Suprapubic skin (tissue), 4 donors: ENCODE measurements around the gene GRM7. TPM values are rescaled to one million over a fixed set of nuclear protein-coding genes. Genes with fewer than 3 reads are reported as not detected.

ENCODE experiments used
- DNase-seq, 2 donors: peaks; one replicate each; pipeline ENCODE4 v3.0.0-alpha.2; 2019; ENCODE audit warnings: low spot score in 2 of 2
- H3K27ac ChIP-seq: fragments of 200-600 bp; sonication (generic); one replicate; pipeline ENCODE4 v1.5.1; 2019
- H3K27me3 ChIP-seq: fragments of 200-600 bp; sonication (generic); one replicate; pipeline ENCODE4 v1.5.1; 2019
- H3K36me3 ChIP-seq: fragments of 200-600 bp; sonication (generic); one replicate; pipeline ENCODE4 v1.5.1; 2019
- H3K4me1 ChIP-seq: fragments of 200-600 bp; sonication (generic); one replicate; pipeline ENCODE4 v1.5.1; 2019
- H3K4me3 ChIP-seq: fragments of 200-600 bp; sonication (generic); one replicate; pipeline ENCODE4 v1.5.1; 2019; ENCODE audit warnings: mild to moderate bottlenecking
- H3K9me3 ChIP-seq: fragments of 200-600 bp; sonication (generic); one replicate; pipeline ENCODE4 v1.5.1; 2019
- EP300 ChIP-seq: sonication (generic); formaldehyde crosslinking; IDR thresholded peaks from one replicate; pipeline ENCODE4 v1.6.1; 2017; ENCODE audit warnings: antibody characterized with exemption
- POLR2A ChIP-seq, 2 donors: fragments of 450-650 bp; IDR thresholded peaks; one replicate each; pipeline ENCODE4 v1.6.1; 2017; ENCODE audit warnings: antibody characterized with exemption in 2 of 2, mild to moderate bottlenecking in 2 of 2, moderate library complexity in 2 of 2
- POLR2AphosphoS5 ChIP-seq, 3 donors: sonication (generic); formaldehyde crosslinking; IDR thresholded peaks; one replicate each; pipeline ENCODE4 v1.6.1; 2017; ENCODE audit warnings: antibody characterized with exemption in 3 of 3
- WGBS: methylation state at CpG from one replicate; pipeline ENCODE4 v1.1.5; 2018; 5-methylcytosine and 5-hydroxymethylcytosine counted together
- total RNA-seq, 4 donors: library from RNA; depleted of rRNA; stranded (reverse); fragments of >200 nt; gene quantifications; one replicate each; pipeline ENCODE4 v1.1.0, GENCODE V29; 2016
- TF ChIP-seq, protein P1 (sequence below), 2 donors: fragments of 200-600 bp in 1 of 2; fragments of 450-650 bp in 1 of 2; sonication (generic) in 1 of 2; IDR thresholded peaks; one replicate each; pipeline ENCODE4 v1.5.1; 2016 to 2019; ENCODE audit warnings: antibody characterized with exemption in 2 of 2, mild to moderate bottlenecking in 1 of 2, moderate library complexity in 1 of 2

GRM7 gene
- total RNA-seq, 4 donors from 2014 or later: 0.21 to 0.48 TPM; not detected in 2

GRCh38 chr3:7211740-7212139, 350.8 kb downstream of the GRM7 start:
- H3K27me3 ChIP-seq: no peaks in the 10 kb centered on the region
- WGBS: 71% methylated on average over 5 of the region's 5 CpGs
- no peak overlapping the region for H3K4me3 ChIP-seq
- no peaks in the 10 kb centered on the region for H3K36me3 ChIP-seq
- TF ChIP-seq EP300 (no peak), POLR2AphosphoS5 (IDR thresholded peaks at IDR 0.05) (no peak), POLR2A (IDR thresholded peaks at IDR 0.05) (no peak)
- TF ChIP-seq, protein P1, sequence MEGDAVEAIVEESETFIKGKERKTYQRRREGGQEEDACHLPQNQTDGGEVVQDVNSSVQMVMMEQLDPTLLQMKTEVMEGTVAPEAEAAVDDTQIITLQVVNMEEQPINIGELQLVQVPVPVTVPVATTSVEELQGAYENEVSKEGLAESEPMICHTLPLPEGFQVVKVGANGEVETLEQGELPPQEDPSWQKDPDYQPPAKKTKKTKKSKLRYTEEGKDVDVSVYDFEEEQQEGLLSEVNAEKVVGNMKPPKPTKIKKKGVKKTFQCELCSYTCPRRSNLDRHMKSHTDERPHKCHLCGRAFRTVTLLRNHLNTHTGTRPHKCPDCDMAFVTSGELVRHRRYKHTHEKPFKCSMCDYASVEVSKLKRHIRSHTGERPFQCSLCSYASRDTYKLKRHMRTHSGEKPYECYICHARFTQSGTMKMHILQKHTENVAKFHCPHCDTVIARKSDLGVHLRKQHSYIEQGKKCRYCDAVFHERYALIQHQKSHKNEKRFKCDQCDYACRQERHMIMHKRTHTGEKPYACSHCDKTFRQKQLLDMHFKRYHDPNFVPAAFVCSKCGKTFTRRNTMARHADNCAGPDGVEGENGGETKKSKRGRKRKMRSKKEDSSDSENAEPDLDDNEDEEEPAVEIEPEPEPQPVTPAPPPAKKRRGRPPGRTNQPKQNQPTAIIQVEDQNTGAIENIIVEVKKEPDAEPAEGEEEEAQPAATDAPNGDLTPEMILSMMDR (IDR thresholded peaks at IDR 0.05): no peak
- H3K4me1 ChIP-seq: no peaks in the 10 kb centered on the region
- no peaks in the 10 kb centered on the region for H3K9me3 ChIP-seq
- no peak for DNase-seq
- no peak overlapping the region for H3K27ac ChIP-seq

- Histone ChIP-seq H3K9me3 (no peaks in the 10 kb centered on the region), H3K27me3 (no peaks in the 10 kb centered on the region), H3K4me3 (no peak overlapping the region), H3K36me3 (no peaks in the 10 kb centered on the region), H3K27ac (no peak overlapping the region), H3K4me1 (no peaks in the 10 kb centered on the region)
- TF ChIP-seq EP300: no peak
- no peak for TF ChIP-seq POLR2AphosphoS5 (IDR thresholded peaks at IDR 0.05)
- TF ChIP-seq, protein P1 (IDR thresholded peaks at IDR 0.05): no peak
- TF ChIP-seq POLR2A (IDR thresholded peaks at IDR 0.05): no peak
- DNase-seq: no peak
- WGBS: 29% methylated on average over 3 of the region's 3 CpGs
These were observed 354.8 kb downstream of the GRM7 start for GRCh38 chr3:7215706-7216105.

GRCh38 chr3:7226393-7226792, 365.5 kb downstream of the GRM7 start:
- no peaks in the 10 kb centered on the region for H3K36me3 ChIP-seq
- H3K27ac ChIP-seq: no peak overlapping the region
- TF ChIP-seq POLR2AphosphoS5 (IDR thresholded peaks at IDR 0.05) (no peak), EP300 (no peak), POLR2A (IDR thresholded peaks at IDR 0.05) (no peak)
- TF ChIP-seq, protein P1 (IDR thresholded peaks at IDR 0.05): no peak
- H3K4me1 ChIP-seq: no peaks in the 10 kb centered on the region
- DNase-seq: no peak
- H3K4me3 ChIP-seq: no peak overlapping the region
- H3K9me3 ChIP-seq: no peaks in the 10 kb centered on the region
- WGBS: 93% methylated on average over 4 of the region's 4 CpGs
- no peaks in the 10 kb centered on the region for H3K27me3 ChIP-seq

GRCh38 chr3:7238565-7239295, 377.8 kb downstream of the GRM7 start:
- Histone ChIP-seq H3K4me1 (no peaks in the 10 kb centered on the region), H3K36me3 (no peaks in the 10 kb centered on the region), H3K4me3 (no peak overlapping the region), H3K9me3 (no peaks in the 10 kb centered on the region), H3K27ac (no peak overlapping the region), H3K27me3 (no peaks in the 10 kb centered on the region)
- no peak for TF ChIP-seq EP300
- TF ChIP-seq POLR2A (IDR thresholded peaks at IDR 0.05): no peak
- TF ChIP-seq, protein P1 (IDR thresholded peaks at IDR 0.05): no peak
- no peak for TF ChIP-seq POLR2AphosphoS5 (IDR thresholded peaks at IDR 0.05)
- 92% methylated on average over 1 of the region's 1 CpG for WGBS
- no peak for DNase-seq

- no peak for TF ChIP-seq EP300
- TF ChIP-seq, protein P1 (IDR thresholded peaks at IDR 0.05): no peak
- H3K9me3 ChIP-seq: no peaks in the 10 kb centered on the region
- DNase-seq: no peak
- H3K36me3 ChIP-seq: no peaks in the 10 kb centered on the region
- no peaks in the 10 kb centered on the region for H3K4me1 ChIP-seq
- 35% methylated on average over 4 of the region's 4 CpGs for WGBS
- no peaks in the 10 kb centered on the region for H3K27me3 ChIP-seq
- no peak overlapping the region for H3K27ac ChIP-seq
- H3K4me3 ChIP-seq: no peak overlapping the region
These were observed 380.8 kb downstream of the GRM7 start for GRCh38 chr3:7241584-7242302.
